ENCODE measurements around the gene PER3.

The PER3 gene

GRCh38 chr1:7783826-7784491, at the start of gene PER3:
PER3 (plus strand) TSS chr1:7784291; CDS start chr1:7784878, 587 bp downstream.
- peak; percentile 78 to 79 for DNase-seq (ENCODE audit: low read depth in 2 of 2)

GRCh38 chr1:7738044-7738443, 46.0 kb upstream of the PER3 start:
- no peak for DNase-seq (ENCODE audit: low read depth in 2 of 2)

GRCh38 chr1:7743346-7743745, 40.7 kb upstream of the PER3 start:
- no peak for DNase-seq (ENCODE audit: low read depth in 2 of 2)

- DNase-seq (ENCODE audit: low read depth in 2 of 2): no peak
Observed at GRCh38 chr1:7744882-7745281, 39.2 kb upstream of the PER3 start.

- no peak for DNase-seq (ENCODE audit: low read depth in 2 of 2)
Observed at GRCh38 chr1:7745783-7746182, 38.3 kb upstream of the PER3 start.

GRCh38 chr1:7747605-7748004, 36.5 kb upstream of the PER3 start:
- no peak for DNase-seq (ENCODE audit: low read depth in 2 of 2)

GRCh38 chr1:7749126-7749525, 35.0 kb upstream of the PER3 start:
- no peak for DNase-seq (ENCODE audit: low read depth in 2 of 2)

- no peak for DNase-seq (ENCODE audit: low read depth in 2 of 2)
Observed at GRCh38 chr1:7751174-7751573, 32.9 kb upstream of the PER3 start.

- peak in 1 of 2 donors; percentile 14 for DNase-seq (ENCODE audit: low read depth in 2 of 2)
Observed at GRCh38 chr1:7752512-7753417, 31.3 kb upstream of the PER3 start.

GRCh38 chr1:7753641-7754040, 30.4 kb upstream of the PER3 start:
- no peak for DNase-seq (ENCODE audit: low read depth in 2 of 2)

- DNase-seq (ENCODE audit: low read depth in 2 of 2): no peak
Observed at GRCh38 chr1:7754234-7754633, 29.9 kb upstream of the PER3 start.

- no peak for DNase-seq (ENCODE audit: low read depth in 2 of 2)
Observed at GRCh38 chr1:7755448-7755847, 28.6 kb upstream of the PER3 start.

- DNase-seq (ENCODE audit: low read depth in 2 of 2): no peak
Observed at GRCh38 chr1:7760245-7760644, 23.8 kb upstream of the PER3 start.

- no peak for DNase-seq (ENCODE audit: low read depth in 2 of 2)
Observed at GRCh38 chr1:7761103-7761502, 23.0 kb upstream of the PER3 start.

GRCh38 chr1:7767176-7767575, 16.9 kb upstream of the PER3 start:
- DNase-seq (ENCODE audit: low read depth in 2 of 2): no peak

GRCh38 chr1:7768583-7768982, 15.5 kb upstream of the PER3 start:
- DNase-seq (ENCODE audit: low read depth in 2 of 2): no peak

GRCh38 chr1:7769673-7770412, 14.2 kb upstream of the PER3 start:
- DNase-seq (ENCODE audit: low read depth in 2 of 2): no peak

GRCh38 chr1:7770669-7770996, 13.5 kb upstream of the PER3 start:
- DNase-seq (ENCODE audit: low read depth in 2 of 2): no peak

GRCh38 chr1:7770997-7771822, 12.9 kb upstream of the PER3 start, which contains the start of gene VAMP3:
VAMP3 (plus strand) TSS chr1:7771296; CDS start chr1:7771384, 88 bp downstream.
- DNase-seq (ENCODE audit: low read depth in 2 of 2): peak; percentile 70 to 74

- no peak for DNase-seq (ENCODE audit: low read depth in 2 of 2)
Observed at GRCh38 chr1:7771823-7772299, 12.2 kb upstream of the PER3 start.

GRCh38 chr1:7777591-7777990, 6.5 kb upstream of the PER3 start:
- no peak for DNase-seq (ENCODE audit: low read depth in 2 of 2)

Data from activated CD8-positive, alpha-beta memory T cell treated with anti-CD3 and anti-CD28 coated beads for 4 hours (primary cell).